A549 treated with RU486 at 1 μM for 4 hours (cell line): Measurements from ENCODE around the gene USP17L12. TPM values are rescaled to one million over a fixed set of nuclear protein-coding genes. Genes with fewer than 3 reads are reported as not detected.

Experiments
- total RNA-seq: library from RNA; stranded (reverse); fragments of 200-300 nt; extraction: Qiagen RNA extraction; gene quantifications from 5 replicates; pipeline ENCODE4 v1.2.3, GENCODE V29; 2022; ENCODE audit warnings: low read depth

USP17L12 gene, protein sequence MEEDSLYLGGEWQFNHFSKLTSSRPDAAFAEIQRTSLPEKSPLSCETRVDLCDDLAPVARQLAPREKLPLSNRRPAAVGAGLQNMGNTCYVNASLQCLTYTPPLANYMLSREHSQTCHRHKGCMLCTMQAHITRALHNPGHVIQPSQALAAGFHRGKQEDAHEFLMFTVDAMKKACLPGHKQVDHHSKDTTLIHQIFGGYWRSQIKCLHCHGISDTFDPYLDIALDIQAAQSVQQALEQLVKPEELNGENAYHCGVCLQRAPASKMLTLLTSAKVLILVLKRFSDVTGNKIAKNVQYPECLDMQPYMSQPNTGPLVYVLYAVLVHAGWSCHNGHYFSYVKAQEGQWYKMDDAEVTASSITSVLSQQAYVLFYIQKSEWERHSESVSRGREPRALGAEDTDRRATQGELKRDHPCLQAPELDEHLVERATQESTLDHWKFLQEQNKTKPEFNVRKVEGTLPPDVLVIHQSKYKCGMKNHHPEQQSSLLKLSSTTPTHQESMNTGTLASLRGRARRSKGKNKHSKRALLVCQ
- total RNA-seq = not detected in 5 replicates

DNA sequence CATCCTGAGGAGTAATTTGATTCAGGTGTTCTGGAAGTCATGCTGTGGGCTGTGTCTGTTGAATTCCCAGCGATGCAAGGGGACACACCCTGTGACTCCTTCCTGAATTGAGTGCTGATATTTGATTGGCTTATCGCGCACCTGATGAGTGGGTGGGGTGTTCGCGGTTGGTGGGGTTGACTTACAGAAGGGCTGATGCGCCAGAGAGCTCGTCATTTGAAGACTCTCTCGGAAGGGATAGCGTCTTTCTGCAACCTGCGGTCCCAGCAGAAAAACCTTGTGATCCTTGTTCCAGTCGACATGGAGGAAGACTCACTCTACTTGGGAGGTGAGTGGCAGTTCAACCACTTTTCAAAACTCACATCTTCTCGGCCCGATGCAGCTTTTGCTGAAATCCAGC is at the start of gene USP17L12:
USP17L12 (plus strand) TSS at position 301 of the 400 bp plus-strand sequence; CDS start at position 301, 0 bp downstream.

DNA sequence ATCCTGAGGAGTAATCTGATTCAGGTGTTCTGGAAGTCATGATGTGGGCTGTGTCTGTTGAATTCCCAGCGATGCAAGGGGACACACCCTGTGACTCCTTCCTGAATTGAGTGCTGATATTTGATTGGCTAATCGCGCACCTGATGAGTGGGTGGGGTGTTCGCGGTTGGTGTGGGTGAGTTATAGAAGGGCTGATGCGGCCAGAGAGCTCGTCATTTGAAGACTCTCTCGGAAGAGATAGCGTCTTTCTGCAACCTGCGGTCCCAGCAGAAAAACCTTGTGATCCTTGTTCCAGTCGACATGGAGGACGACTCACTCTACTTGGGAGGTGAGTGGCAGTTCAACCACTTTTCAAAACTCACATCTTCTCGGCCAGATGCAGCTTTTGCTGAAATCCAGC is 9.6 kb upstream of the USP17L12 start, which contains the start of gene USP17L10:
USP17L10 (plus strand) TSS at position 301 of the 400 bp plus-strand sequence; CDS start at position 301, 0 bp downstream.

DNA sequence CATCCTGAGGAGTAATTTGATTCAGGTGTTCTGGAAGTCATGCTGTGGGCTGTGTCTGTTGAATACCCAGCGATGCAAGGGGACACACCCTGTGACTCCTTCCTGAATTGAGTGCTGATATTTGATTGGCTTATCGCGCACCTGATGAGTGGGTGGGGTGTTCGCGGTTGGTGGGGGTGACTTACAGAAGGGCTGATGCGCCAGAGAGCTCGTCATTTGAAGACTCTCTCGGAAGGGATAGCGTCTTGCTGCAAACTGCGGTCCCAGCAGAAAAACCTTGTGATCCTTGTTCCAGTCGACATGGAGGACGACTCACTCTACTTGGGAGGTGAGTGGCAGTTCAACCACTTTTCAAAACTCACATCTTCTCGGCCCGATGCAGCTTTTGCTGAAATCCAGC is 4.8 kb upstream of the USP17L12 start, which contains the start of gene USP17L11:
USP17L11 (plus strand) TSS at position 301 of the 400 bp plus-strand sequence; CDS start at position 301, 0 bp downstream.

DNA sequence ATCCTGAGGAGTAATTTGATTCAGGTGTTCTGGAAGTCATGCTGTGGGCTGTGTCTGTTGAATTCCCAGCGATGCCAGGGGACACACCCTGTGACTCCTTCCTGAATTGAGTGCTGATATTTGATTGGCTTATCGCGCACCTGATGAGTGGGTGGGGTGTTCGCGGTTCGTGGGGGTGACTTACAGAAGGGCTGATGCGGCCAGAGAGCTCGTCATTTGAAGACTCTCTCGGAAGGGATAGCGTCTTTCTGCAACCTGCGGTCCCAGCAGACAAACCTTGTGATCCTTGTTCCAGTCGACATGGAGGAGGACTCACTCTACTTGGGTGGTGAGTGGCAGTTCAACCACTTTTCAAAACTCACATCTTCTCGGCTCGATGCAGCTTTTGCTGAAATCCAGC is 4.6 kb downstream of the USP17L12 start, which contains the start of gene USP17L13:
USP17L13 (plus strand) TSS at position 301 of the 400 bp plus-strand sequence; CDS start at position 301, 0 bp downstream.

DNA sequence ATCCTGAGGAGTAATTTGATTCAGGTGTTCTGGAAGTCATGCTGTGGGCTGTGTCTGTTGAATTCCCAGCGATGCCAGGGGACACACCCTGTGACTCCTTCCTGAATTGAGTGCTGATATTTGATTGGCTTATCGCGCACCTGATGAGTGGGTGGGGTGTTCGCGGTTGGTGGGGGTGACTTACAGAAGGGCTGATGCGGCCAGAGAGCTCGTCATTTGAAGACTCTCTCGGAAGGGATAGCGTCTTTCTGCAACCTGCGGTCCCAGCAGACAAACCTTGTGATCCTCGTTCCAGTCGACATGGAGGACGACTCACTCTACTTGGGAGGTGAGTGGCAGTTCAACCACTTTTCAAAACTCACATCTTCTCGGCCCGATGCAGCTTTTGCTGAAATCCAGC is 14.1 kb downstream of the USP17L12 start, which contains the start of gene USP17L15:
USP17L15 (plus strand) TSS at position 301 of the 400 bp plus-strand sequence; CDS start at position 301, 0 bp downstream.

DNA sequence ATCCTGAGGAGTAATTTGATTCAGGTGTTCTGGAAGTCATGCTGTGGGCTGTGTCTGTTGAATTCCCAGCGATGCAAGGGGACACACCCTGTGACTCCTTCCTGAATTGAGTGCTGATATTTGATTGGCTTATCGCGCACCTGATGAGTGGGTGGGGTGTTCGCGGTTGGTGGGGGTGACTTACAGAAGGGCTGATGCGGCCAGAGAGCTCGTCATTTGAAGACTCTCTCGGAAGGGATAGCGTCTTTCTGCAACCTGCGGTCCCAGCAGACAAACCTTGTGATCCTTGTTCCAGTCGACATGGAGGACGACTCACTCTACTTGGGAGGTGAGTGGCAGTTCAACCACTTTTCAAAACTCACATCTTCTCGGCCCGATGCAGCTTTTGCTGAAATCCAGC is 23.6 kb downstream of the USP17L12 start, which contains the start of gene USP17L17:
USP17L17 (plus strand) TSS at position 301 of the 400 bp plus-strand sequence; CDS start at position 301, 0 bp downstream.

DNA sequence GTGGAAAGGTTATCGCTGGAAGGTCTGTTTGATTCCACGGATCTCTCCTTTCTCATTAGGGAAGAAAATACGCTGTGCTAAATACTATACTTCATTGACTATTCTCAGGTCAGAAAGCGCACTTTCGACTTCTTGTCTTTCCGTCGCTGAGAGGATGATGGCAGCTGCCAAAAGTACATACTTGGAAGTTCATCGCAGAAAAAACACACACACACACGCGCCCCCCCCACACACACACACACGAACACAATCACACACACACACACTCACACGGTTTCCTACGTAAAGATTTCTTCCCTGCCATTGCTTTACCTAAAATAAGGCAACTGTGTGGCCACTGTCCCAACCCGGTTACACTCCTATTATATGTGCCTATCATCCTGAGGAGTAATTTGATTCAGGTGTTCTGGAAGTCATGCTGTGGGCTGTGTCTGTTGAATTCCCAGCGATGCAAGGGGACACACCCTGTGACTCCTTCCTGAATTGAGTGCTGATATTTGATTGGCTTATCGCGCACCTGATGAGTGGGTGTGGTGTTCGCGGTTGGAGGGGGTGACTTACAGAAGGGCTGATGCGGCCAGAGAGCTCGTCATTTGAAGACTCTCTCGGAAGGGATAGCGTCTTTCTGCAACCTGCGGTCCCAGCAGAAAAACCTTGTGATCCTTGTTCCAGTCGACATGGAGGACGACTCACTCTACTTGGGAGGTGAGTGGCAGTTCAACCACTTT is 28.2 kb downstream of the USP17L12 start, which contains the start of gene USP17L18:
USP17L18 (plus strand) TSS at position 678 of the 728 bp plus-strand sequence; CDS start at position 678, 0 bp downstream.

DNA sequence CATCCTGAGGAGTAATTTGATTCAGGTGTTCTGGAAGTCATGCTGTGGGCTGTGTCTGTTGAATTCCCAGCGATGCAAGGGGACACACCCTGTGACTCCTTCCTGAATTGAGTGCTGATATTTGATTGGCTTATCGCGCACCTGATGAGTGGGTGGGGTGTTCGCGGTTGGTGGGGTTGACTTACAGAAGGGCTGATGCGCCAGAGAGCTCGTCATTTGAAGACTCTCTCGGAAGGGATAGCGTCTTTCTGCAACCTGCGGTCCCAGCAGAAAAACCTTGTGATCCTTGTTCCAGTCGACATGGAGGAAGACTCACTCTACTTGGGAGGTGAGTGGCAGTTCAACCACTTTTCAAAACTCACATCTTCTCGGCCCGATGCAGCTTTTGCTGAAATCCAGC is 33.1 kb downstream of the USP17L12 start, which contains the start of gene USP17L19:
USP17L19 (plus strand) TSS at position 301 of the 400 bp plus-strand sequence; CDS start at position 301, 0 bp downstream.

DNA sequence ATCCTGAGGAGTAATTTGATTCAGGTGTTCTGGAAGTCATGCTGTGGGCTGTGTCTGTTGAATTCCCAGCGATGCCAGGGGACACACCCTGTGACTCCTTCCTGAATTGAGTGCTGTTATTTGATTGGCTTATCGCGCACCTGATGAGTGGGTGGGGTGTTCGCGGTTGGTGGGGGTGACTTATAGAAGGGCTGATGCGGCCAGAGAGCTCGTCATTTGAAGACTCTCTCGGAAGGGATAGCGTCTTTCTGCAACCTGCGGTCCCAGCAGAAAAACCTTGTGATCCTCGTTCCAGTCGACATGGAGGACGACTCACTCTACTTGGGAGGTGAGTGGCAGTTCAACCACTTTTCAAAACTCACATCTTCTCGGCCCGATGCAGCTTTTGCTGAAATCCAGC is 37.9 kb downstream of the USP17L12 start, which contains the start of gene USP17L20:
USP17L20 (plus strand) TSS at position 301 of the 400 bp plus-strand sequence; CDS start at position 301, 0 bp downstream.

DNA sequence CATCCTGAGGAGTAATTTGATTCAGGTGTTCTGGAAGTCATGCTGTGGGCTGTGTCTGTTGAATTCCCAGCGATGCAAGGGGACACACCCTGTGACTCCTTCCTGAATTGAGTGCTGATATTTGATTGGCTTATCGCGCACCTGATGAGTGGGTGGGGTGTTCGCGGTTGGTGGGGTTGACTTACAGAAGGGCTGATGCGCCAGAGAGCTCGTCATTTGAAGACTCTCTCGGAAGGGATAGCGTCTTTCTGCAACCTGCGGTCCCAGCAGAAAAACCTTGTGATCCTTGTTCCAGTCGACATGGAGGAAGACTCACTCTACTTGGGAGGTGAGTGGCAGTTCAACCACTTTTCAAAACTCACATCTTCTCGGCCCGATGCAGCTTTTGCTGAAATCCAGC is 42.6 kb downstream of the USP17L12 start, which contains the start of gene USP17L21:
USP17L21 (plus strand) TSS at position 301 of the 400 bp plus-strand sequence; CDS start at position 301, 0 bp downstream.

DNA sequence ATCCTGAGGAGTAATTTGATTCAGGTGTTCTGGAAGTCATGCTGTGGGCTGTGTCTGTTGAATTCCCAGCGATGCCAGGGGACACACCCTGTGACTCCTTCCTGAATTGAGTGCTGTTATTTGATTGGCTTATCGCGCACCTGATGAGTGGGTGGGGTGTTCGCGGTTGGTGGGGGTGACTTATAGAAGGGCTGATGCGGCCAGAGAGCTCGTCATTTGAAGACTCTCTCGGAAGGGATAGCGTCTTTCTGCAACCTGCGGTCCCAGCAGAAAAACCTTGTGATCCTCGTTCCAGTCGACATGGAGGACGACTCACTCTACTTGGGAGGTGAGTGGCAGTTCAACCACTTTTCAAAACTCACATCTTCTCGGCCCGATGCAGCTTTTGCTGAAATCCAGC is 47.4 kb downstream of the USP17L12 start, which contains the start of gene USP17L22:
USP17L22 (plus strand) TSS at position 301 of the 400 bp plus-strand sequence; CDS start at position 301, 0 bp downstream.

Other genes with a start within 250 kb of the USP17L12 start
- not detected in 5 replicates for gene FAM90A26, start 49.7 kb upstream of the USP17L12 start, total RNA-seq
- gene USP17L10, start 9.5 kb upstream of the USP17L12 start, total RNA-seq = not detected in 5 replicates
- gene USP17L11, start 4.7 kb upstream of the USP17L12 start, total RNA-seq = not detected in 5 replicates
- not detected in 5 replicates for gene USP17L13, start 4.7 kb downstream of the USP17L12 start, total RNA-seq
- not detected in 5 replicates for gene USP17L15, start 14.2 kb downstream of the USP17L12 start, total RNA-seq
- not detected in 5 replicates for gene USP17L17, start 23.7 kb downstream of the USP17L12 start, total RNA-seq
- not detected in 5 replicates for gene USP17L18, start 28.5 kb downstream of the USP17L12 start, total RNA-seq
- gene USP17L19, start 33.2 kb downstream of the USP17L12 start, total RNA-seq = not detected in 5 replicates
- gene USP17L20, start 38.0 kb downstream of the USP17L12 start, total RNA-seq = not detected in 5 replicates
- gene USP17L21, start 42.7 kb downstream of the USP17L12 start, total RNA-seq = not detected in 5 replicates
- not detected in 5 replicates for gene USP17L22, start 47.5 kb downstream of the USP17L12 start, total RNA-seq
- gene USP17L24, start 105.0 kb downstream of the USP17L12 start, total RNA-seq = not detected in 5 replicates
- gene USP17L25, start 109.8 kb downstream of the USP17L12 start, total RNA-seq = not detected in 5 replicates
- not detected in 5 replicates for gene USP17L26, start 114.5 kb downstream of the USP17L12 start, total RNA-seq
- gene USP17L5, start 119.3 kb downstream of the USP17L12 start, total RNA-seq = not detected in 5 replicates
- not detected in 5 replicates for gene USP17L27, start 124.0 kb downstream of the USP17L12 start, total RNA-seq
- gene USP17L28, start 128.7 kb downstream of the USP17L12 start, total RNA-seq = not detected in 5 replicates
- not detected in 5 replicates for gene USP17L29, start 133.5 kb downstream of the USP17L12 start, total RNA-seq
- gene USP17L30, start 143.0 kb downstream of the USP17L12 start, total RNA-seq = not detected in 5 replicates
- not detected in 5 replicates for gene DEFB131A, start 224.3 kb downstream of the USP17L12 start, total RNA-seq